Ovary (tissue), 3 donors: Measurements from ENCODE around the gene KRTAP10-10.
"Not testable (repeated sequence)": the region's sequence is repeated elsewhere in the genome, so short reads cannot be mapped to it uniquely, and the experiment has no call there.

Experiments used
- CTCF ChIP-seq, 3 donors: fragments of 450-650 bp in 2 of 3; fragments of 200-600 bp in 1 of 3; IDR thresholded peaks; one replicate each; pipeline versions ENCODE4 v1.5.1 to v1.8.0; 2016 to 2022; ENCODE audit warnings: antibody characterized with exemption in 3 of 3, mild to moderate bottlenecking in 1 of 3
- EP300 ChIP-seq: sonication (generic); formaldehyde crosslinking; IDR thresholded peaks from one replicate; pipeline ENCODE4 v1.6.1; 2017; ENCODE audit warnings: antibody characterized with exemption
- POLR2A ChIP-seq: fragments of 450-650 bp; IDR thresholded peaks from one replicate; pipeline ENCODE4 v1.6.1; 2017; ENCODE audit warnings: antibody characterized with exemption, mild to moderate bottlenecking, moderate library complexity
- donor health status: DM: no; HTN: no; CAD: no.

DNA sequence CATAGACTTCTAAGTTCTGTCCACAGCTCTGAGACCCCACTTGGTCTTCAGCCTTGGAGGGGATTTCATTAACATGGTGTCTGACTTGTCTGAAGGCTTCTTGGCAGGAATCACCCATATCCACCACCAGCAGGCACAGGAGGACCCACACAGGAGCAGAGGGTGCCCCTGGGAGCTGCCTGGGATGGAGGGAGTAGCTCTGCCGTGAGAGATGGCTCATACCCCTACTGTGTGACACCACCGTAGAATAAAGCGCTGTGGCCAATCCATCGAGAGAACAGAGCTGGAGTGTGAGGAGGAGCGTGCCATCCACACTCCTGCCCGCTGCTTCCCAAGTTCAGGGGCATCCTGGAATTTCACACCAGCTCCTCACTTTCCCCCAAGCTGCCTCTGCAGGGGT, 47.9 kb downstream of the KRTAP10-10 start:
- not testable (repeated sequence) for TF ChIP-seq CTCF (IDR thresholded peaks at IDR 0.05); EP300; POLR2A
